Caco-2 (cell line): ENCODE results near the gene MID1. TPM values are rescaled to one million over a fixed set of nuclear protein-coding genes. Genes with fewer than 3 reads are reported as not detected.

Experiments
- BruUV-seq: library from RNA; stranded (reverse); fragments of 400-500 nt; replicated peaks from 2 replicates; lab custom pipeline; 2021; lab: Mats Ljungman, UMichigan
- CTCF ChIA-PET: fragments of 300-600 bp; sonication (Branson Sonifier 250); formaldehyde crosslinking; loops from one replicate; lab custom pipeline; 2022; ENCODE audit warnings: antibody characterized with exemption; lab: Charles Lee
- POLR2A ChIA-PET: fragments of 300-600 bp; sonication (Branson Sonifier 250); formaldehyde crosslinking; loops from one replicate; lab custom pipeline; 2022; ENCODE audit warnings: antibody characterized with exemption; lab: Charles Lee
- DNase-seq, 2 experiments: peaks; one replicate each; pipeline versions ENCODE4 v3.0.0 to v3.0.0-alpha.2; 2020 to 2022
- H3K27me3 ChIP-seq: replicated peaks from 2 replicates; pipeline ENCODE4 v1.6.0; 2011; ENCODE audit warnings: low read length; ENCODE audit not compliant: control insufficient read depth, insufficient read depth
- H3K36me3 ChIP-seq: 2 replicates; pipeline ENCODE4 v1.5.1; 2011; ENCODE audit warnings: low read length; ENCODE audit not compliant: control insufficient read depth, insufficient read depth
- H3K4me1 ChIP-seq: fragments of 250-450 bp; sonication (Bioruptor Pico); 2 replicates; pipeline ENCODE4 v1.5.1; 2020; ENCODE audit warnings: mild to moderate bottlenecking
- H3K4me3 ChIP-seq: 2 replicates; pipeline ENCODE4 v1.5.1; 2011; ENCODE audit warnings: low read depth, mild to moderate bottlenecking, control low read depth, low read length
- H3K9me3 ChIP-seq: fragments of 250-450 bp; sonication (Bioruptor Pico); 2 replicates; pipeline ENCODE4 v1.5.1; 2020; ENCODE audit warnings: mild to moderate bottlenecking, moderate library complexity
- H3K27ac Mint-ChIP-seq: one replicate; pipeline ENCODE4 v1.8.0; 2022; ENCODE audit warnings: mixed read lengths; ENCODE audit not compliant: unreplicated experiment
- H3K27me3 Mint-ChIP-seq: one replicate; pipeline ENCODE4 v1.8.0; 2022; ENCODE audit warnings: mixed read lengths; ENCODE audit not compliant: insufficient read depth, unreplicated experiment
- H3K36me3 Mint-ChIP-seq: one replicate; pipeline ENCODE4 v1.8.0; 2022; ENCODE audit warnings: mild to moderate bottlenecking, mixed read lengths; ENCODE audit not compliant: insufficient read depth, unreplicated experiment
- H3K4me1 Mint-ChIP-seq: one replicate; pipeline ENCODE4 v1.8.0; 2022; ENCODE audit warnings: low read depth, mixed read lengths; ENCODE audit not compliant: unreplicated experiment
- H3K4me3 Mint-ChIP-seq: one replicate; pipeline ENCODE4 v1.8.0; 2022; ENCODE audit warnings: mild to moderate bottlenecking, moderate library complexity, mixed read lengths; ENCODE audit not compliant: unreplicated experiment
- H3K9me3 Mint-ChIP-seq: one replicate; pipeline ENCODE4 v1.8.0; 2022; ENCODE audit warnings: mixed read lengths; ENCODE audit not compliant: unreplicated experiment
- CTCF ChIP-seq, 2 experiments: fragments of 200-600 bp in 1 of 2; IDR thresholded peaks; 1 replicate in 1 of 2; 2 replicates in 1 of 2; pipeline versions ENCODE4 v1.5.1 to v1.8.0; 2011 to 2022; ENCODE audit warnings: antibody characterized with exemption in 1 of 2, control low read depth in 1 of 2, inconsistent platforms in 1 of 2, low read depth in 1 of 2, low read length in 1 of 2, mild to moderate bottlenecking in 1 of 2, moderate library complexity in 1 of 2; ENCODE audit not compliant: insufficient read depth in 1 of 2, severe bottlenecking in 1 of 2, unreplicated experiment in 1 of 2
- intact Hi-C: fragments of 100-400 bp; cut with micrococcal nuclease; formaldehyde crosslinking; loops from one replicate; pipeline ENCODE4 v1.10.0; 2022; ENCODE audit not compliant: unreplicated experiment
- total RNA-seq: library from RNA; stranded (reverse); gene quantifications from 2 replicates; pipeline ENCODE4 v1.2.3, GENCODE V29; 2022

Gene MID1
- total RNA-seq, 1 experiment from 2014 or later, result 61.3 TPM

- BruUV-seq, result no TSS peak
- no peaks in the 10 kb centered on the region for H3K27me3 ChIP-seq
- H3K36me3 ChIP-seq, result no peaks in the 10 kb centered on the region
- Mint-ChIP-seq H3K27ac (peak overlapping the region; percentile 64), H3K27me3 (no peaks in the 10 kb centered on the region), H3K4me1 (peaks cover 7% of the 10 kb centered on the region), H3K36me3 (peaks cover 12% of the 10 kb centered on the region), H3K9me3 (no peaks in the 10 kb centered on the region), H3K4me3 (no peak overlapping the region)
- peaks cover 74% of the 10 kb centered on the region for H3K4me1 ChIP-seq
- DNase-seq, result no peak
- no peak overlapping the region for H3K4me3 ChIP-seq
- TF ChIP-seq CTCF (IDR thresholded peaks at IDR 0.05; ENCODE audit: insufficient read depth in 1 of 2, low read depth in 1 of 2, low read length in 1 of 2, severe bottlenecking in 1 of 2, unreplicated experiment in 1 of 2), result no peak
- ChIA-PET POLR2A (no interaction called here), CTCF (interaction anchor here (0.8 kb wide), 1 partner anchor 9 kb away, joined by 3 read pairs; no protein-coding TSS in a partner anchor)
- H3K9me3 ChIP-seq, result no peaks in the 10 kb centered on the region
- intact Hi-C loops, result no loop called here
These were observed 12.3 kb downstream of the MID1 start for GRCh38 chrX:10608099-10608498.

GRCh38 chrX:10607233-10607632 is 13.2 kb downstream of the MID1 start:
- H3K4me3 ChIP-seq, result no peak overlapping the region
- CTCF ChIA-PET, result interaction anchor here (0.7 kb wide), 1 partner anchor 9 kb away, joined by 3 read pairs; no protein-coding TSS in a partner anchor
- H3K36me3 ChIP-seq, result no peaks in the 10 kb centered on the region
- no peak for DNase-seq
- no peaks in the 10 kb centered on the region for H3K9me3 Mint-ChIP-seq
- H3K27me3 Mint-ChIP-seq, result no peaks in the 10 kb centered on the region
- intact Hi-C loops, result no loop called here
- H3K27me3 ChIP-seq, result no peaks in the 10 kb centered on the region
- no peak for TF ChIP-seq CTCF (IDR thresholded peaks at IDR 0.05; ENCODE audit: insufficient read depth in 1 of 2, low read depth in 1 of 2, low read length in 1 of 2, severe bottlenecking in 1 of 2, unreplicated experiment in 1 of 2)
- POLR2A ChIA-PET, result no interaction called here
- no peaks in the 10 kb centered on the region for H3K9me3 ChIP-seq
- H3K27ac Mint-ChIP-seq, result no peak overlapping the region
- H3K4me1 ChIP-seq, result peaks cover 72% of the 10 kb centered on the region
- no TSS peak for BruUV-seq
- no peak overlapping the region for H3K4me3 Mint-ChIP-seq
- H3K4me1 Mint-ChIP-seq, result peaks cover 12% of the 10 kb centered on the region
- peaks cover 12% of the 10 kb centered on the region for H3K36me3 Mint-ChIP-seq

- CTCF ChIA-PET, result no interaction called here
- POLR2A ChIA-PET, result no interaction called here
- H3K4me1 ChIP-seq, result peaks cover 45% of the 10 kb centered on the region
- peak; percentile 45 to 68 for DNase-seq
- Mint-ChIP-seq H3K36me3 (peaks cover 13% of the 10 kb centered on the region), H3K27me3 (no peaks in the 10 kb centered on the region), H3K4me1 (peaks cover 12% of the 10 kb centered on the region), H3K27ac (peak overlapping the region; percentile 42), H3K4me3 (peak overlapping the region; percentile 36), H3K9me3 (no peaks in the 10 kb centered on the region)
- BruUV-seq, result no TSS peak
- H3K36me3 ChIP-seq, result no peaks in the 10 kb centered on the region
- TF ChIP-seq CTCF (IDR thresholded peaks at IDR 0.05; ENCODE audit: insufficient read depth in 1 of 2, low read depth in 1 of 2, low read length in 1 of 2, severe bottlenecking in 1 of 2, unreplicated experiment in 1 of 2), result no peak
- intact Hi-C loops, result no loop called here
- no peaks in the 10 kb centered on the region for H3K27me3 ChIP-seq
- no peaks in the 10 kb centered on the region for H3K9me3 ChIP-seq
- no peak overlapping the region for H3K4me3 ChIP-seq
These were observed 16.8 kb downstream of the MID1 start for GRCh38 chrX:10603612-10604011.
